OCI-LY7 (cell line): ENCODE data around the gene FUT7.

ENCODE experiments used
- EZH2phosphoT487 ChIP-seq: fragments of 200-600 bp; sonication (generic); IDR thresholded peaks from 2 replicates; pipeline ENCODE4 v1.6.1; 2018; ENCODE audit warnings: low read depth, borderline replicate concordance, mild to moderate bottlenecking, mixed run types, antibody characterized with exemption, low read length, moderate library complexity, mixed read lengths
- TF ChIP-seq, protein P1 (sequence below): fragments of 200-600 bp; sonication (generic); conservative IDR thresholded peaks from 2 replicates; pipeline ENCODE4 v1.5.1; 2014; ENCODE audit warnings: mild to moderate bottlenecking, antibody characterized with exemption, low read length, moderate library complexity, mixed read lengths

DNA sequence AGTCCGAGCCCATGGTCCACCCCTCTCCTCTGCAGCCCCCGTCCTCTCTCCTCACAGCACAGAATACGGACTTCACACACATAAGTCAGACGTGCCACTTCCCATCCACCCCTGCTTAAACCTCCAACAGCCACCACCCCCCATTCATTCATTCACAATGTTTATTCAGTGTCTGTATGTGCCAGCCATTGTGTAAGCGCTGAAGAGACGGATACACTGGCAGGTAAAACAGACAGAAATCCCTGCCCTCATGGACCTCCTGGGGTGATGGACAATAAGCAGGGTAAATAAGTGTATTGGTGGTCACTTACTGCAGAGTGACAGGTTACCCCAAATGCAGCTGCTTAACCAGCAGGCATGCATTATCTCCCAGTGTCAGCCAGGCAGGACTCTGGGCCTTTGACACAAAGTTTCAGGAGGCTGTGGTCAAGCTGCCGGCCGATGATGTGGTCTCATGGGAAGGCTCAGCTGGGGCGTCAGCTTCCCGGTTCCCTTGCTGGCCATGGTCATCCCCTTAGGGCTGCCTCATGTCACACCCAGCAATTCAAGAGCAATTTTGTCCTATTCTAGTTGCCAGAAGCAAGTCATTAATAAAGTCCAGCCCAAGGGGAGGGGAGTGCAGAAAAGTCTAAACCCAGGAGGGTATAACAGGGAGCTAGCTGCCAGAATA is 41.5 kb downstream of the FUT7 start:
- TF ChIP-seq EZH2phosphoT487, result no peak
- TF ChIP-seq, protein P1, sequence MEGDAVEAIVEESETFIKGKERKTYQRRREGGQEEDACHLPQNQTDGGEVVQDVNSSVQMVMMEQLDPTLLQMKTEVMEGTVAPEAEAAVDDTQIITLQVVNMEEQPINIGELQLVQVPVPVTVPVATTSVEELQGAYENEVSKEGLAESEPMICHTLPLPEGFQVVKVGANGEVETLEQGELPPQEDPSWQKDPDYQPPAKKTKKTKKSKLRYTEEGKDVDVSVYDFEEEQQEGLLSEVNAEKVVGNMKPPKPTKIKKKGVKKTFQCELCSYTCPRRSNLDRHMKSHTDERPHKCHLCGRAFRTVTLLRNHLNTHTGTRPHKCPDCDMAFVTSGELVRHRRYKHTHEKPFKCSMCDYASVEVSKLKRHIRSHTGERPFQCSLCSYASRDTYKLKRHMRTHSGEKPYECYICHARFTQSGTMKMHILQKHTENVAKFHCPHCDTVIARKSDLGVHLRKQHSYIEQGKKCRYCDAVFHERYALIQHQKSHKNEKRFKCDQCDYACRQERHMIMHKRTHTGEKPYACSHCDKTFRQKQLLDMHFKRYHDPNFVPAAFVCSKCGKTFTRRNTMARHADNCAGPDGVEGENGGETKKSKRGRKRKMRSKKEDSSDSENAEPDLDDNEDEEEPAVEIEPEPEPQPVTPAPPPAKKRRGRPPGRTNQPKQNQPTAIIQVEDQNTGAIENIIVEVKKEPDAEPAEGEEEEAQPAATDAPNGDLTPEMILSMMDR, result no peak
